SU-DHL-6 (cell line): Measurements from ENCODE around the gene RCBTB2.

Experiments
- H2AFZ ChIP-seq: fragments of 200-600 bp; sonication (generic); 2 replicates; pipeline ENCODE4 v1.6.1; 2014; ENCODE audit warnings: low read depth, mild to moderate bottlenecking, moderate library complexity, mixed read lengths, antibody characterized with exemption, low read length; ENCODE audit not compliant: severe bottlenecking
- H3F3A ChIP-seq: fragments of 200-600 bp; shearing (Covaris generic); 2 replicates; pipeline ENCODE4 v1.6.0; 2016; ENCODE audit warnings: antibody characterized with exemption, mild to moderate bottlenecking; ENCODE audit not compliant: insufficient read depth
- H3K27ac ChIP-seq: fragments of 200-600 bp; sonication (generic); 2 replicates; pipeline ENCODE4 v1.5.1; 2016; ENCODE audit warnings: low read depth, mild to moderate bottlenecking, low read length, moderate library complexity, mixed read lengths
- H3K27me3 ChIP-seq: fragments of 200-600 bp; sonication (generic), shearing (Covaris generic); 2 replicates; pipeline ENCODE4 v1.6.0; 2014; ENCODE audit warnings: mild to moderate bottlenecking, low read length
- H3K36me3 ChIP-seq: fragments of 200-600 bp; sonication (generic); 2 replicates; pipeline ENCODE4 v1.6.1; 2014; ENCODE audit warnings: mild to moderate bottlenecking, low read length, mixed read lengths
- H3K4me2 ChIP-seq: fragments of 300-600, 200-600 bp; shearing (Covaris generic), sonication (generic); 2 replicates; pipeline ENCODE4 v1.6.0; 2014; ENCODE audit warnings: low read length, low read depth, mild to moderate bottlenecking; ENCODE audit not compliant: poor library complexity, severe bottlenecking
- H3K4me3 ChIP-seq: fragments of 200-600 bp; sonication (generic); 2 replicates; pipeline ENCODE4 v1.5.1; 2014; ENCODE audit warnings: antibody characterized with exemption, low read length, mild to moderate bottlenecking, mixed read lengths; ENCODE audit not compliant: insufficient read depth, poor library complexity, severe bottlenecking
- H3K79me2 ChIP-seq: fragments of 200-600 bp; sonication (generic); 2 replicates; pipeline ENCODE4 v1.6.1; 2014; ENCODE audit warnings: mild to moderate bottlenecking, low read length, moderate library complexity; ENCODE audit not compliant: insufficient read depth
- H3K9ac ChIP-seq: fragments of 200-600 bp; sonication (generic); 2 replicates; pipeline ENCODE4 v1.7.0; 2014; ENCODE audit warnings: mild to moderate bottlenecking, low read length
- H3K9me2 ChIP-seq: fragments of 200-600 bp; sonication (generic); replicated peaks from 2 replicates; pipeline ENCODE4 v1.6.1; 2014; ENCODE audit warnings: low read length; ENCODE audit not compliant: insufficient read depth
- H3K9me3 ChIP-seq: fragments of 200-600 bp; sonication (generic); 2 replicates; pipeline ENCODE4 v1.6.1; 2014; ENCODE audit warnings: low read length, mixed read lengths; ENCODE audit not compliant: insufficient read depth
- H4K20me1 ChIP-seq: fragments of 200-600 bp; sonication (generic); 2 replicates; pipeline ENCODE4 v1.6.1; 2014; ENCODE audit warnings: low read depth, mild to moderate bottlenecking, antibody characterized with exemption, low read length, moderate library complexity, mixed read lengths
- EZH2phosphoT487 ChIP-seq: fragments of 200-600 bp; sonication (generic), shearing (Covaris generic); conservative IDR thresholded peaks from 2 replicates; pipeline ENCODE4 v1.6.1; 2018; ENCODE audit warnings: mild to moderate bottlenecking, antibody characterized with exemption, low read length, moderate library complexity, mixed read lengths
- TF ChIP-seq, protein P1 (sequence below): fragments of 200-600 bp; sonication (generic); IDR thresholded peaks from one replicate; pipeline ENCODE4 v1.5.1; 2017; ENCODE audit warnings: antibody characterized with exemption, mild to moderate bottlenecking, low read length, moderate library complexity; ENCODE audit not compliant: insufficient read depth, poor library complexity, severe bottlenecking

The RCBTB2 gene

DNA sequence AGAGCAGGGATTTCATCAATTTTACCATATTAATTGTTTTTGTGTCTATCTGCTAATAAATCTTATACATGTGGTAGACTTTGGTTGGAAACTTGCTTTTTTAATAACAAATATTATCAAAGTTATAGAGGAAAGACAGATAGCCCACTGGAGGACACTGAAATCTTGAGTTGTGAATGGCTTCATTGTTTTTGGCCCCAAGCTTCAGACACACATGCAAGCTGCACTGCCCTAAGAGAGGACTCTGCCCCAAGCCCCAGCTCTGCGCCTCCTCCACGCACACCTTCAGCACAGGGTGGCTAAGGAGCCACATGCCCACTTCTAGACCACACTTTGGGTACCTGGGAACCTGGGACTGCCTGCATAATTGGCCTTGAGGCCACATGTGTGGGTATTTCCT lies 35.2 kb downstream of the RCBTB2 start:
- TF ChIP-seq, protein P1, sequence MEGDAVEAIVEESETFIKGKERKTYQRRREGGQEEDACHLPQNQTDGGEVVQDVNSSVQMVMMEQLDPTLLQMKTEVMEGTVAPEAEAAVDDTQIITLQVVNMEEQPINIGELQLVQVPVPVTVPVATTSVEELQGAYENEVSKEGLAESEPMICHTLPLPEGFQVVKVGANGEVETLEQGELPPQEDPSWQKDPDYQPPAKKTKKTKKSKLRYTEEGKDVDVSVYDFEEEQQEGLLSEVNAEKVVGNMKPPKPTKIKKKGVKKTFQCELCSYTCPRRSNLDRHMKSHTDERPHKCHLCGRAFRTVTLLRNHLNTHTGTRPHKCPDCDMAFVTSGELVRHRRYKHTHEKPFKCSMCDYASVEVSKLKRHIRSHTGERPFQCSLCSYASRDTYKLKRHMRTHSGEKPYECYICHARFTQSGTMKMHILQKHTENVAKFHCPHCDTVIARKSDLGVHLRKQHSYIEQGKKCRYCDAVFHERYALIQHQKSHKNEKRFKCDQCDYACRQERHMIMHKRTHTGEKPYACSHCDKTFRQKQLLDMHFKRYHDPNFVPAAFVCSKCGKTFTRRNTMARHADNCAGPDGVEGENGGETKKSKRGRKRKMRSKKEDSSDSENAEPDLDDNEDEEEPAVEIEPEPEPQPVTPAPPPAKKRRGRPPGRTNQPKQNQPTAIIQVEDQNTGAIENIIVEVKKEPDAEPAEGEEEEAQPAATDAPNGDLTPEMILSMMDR = no peak
- no peak for TF ChIP-seq EZH2phosphoT487
- no peaks in the 10 kb centered on the region for H3K79me2 ChIP-seq
- H3K36me3 ChIP-seq = peaks cover 4% of the 10 kb centered on the region; the same call in 1 of the 2 replicates
- H3K4me3 ChIP-seq = no peak overlapping the region
- no peaks in the 10 kb centered on the region for H4K20me1 ChIP-seq
- no peaks in the 10 kb centered on the region for H3K27me3 ChIP-seq
- H3K4me2 ChIP-seq = no peak overlapping the region
- H3K9me2 ChIP-seq = no peaks in the 10 kb centered on the region
- peaks cover 28% of the 10 kb centered on the region for H3F3A ChIP-seq
- no peaks in the 10 kb centered on the region for H3K9me3 ChIP-seq
- no peak overlapping the region for H2AFZ ChIP-seq
- H3K27ac ChIP-seq = peak overlapping the region; percentile 28; the same call in 1 of the 2 replicates
- H3K9ac ChIP-seq = no peak overlapping the region

GRCh38 chr13:48496271-48497161 lies 36.4 kb downstream of the RCBTB2 start:
- H3K27ac ChIP-seq = peak overlapping the region; percentile 28
- no peak overlapping the region for H3K4me2 ChIP-seq
- H3K9me2 ChIP-seq = no peaks in the 10 kb centered on the region
- no peak overlapping the region for H3K9ac ChIP-seq
- H3K9me3 ChIP-seq = no peaks in the 10 kb centered on the region
- no peaks in the 10 kb centered on the region for H4K20me1 ChIP-seq
- H2AFZ ChIP-seq = no peak overlapping the region
- no peaks in the 10 kb centered on the region for H3K27me3 ChIP-seq
- TF ChIP-seq, protein P1 = no peak
- TF ChIP-seq EZH2phosphoT487 = no peak
- no peaks in the 10 kb centered on the region for H3K79me2 ChIP-seq
- peaks cover 39% of the 10 kb centered on the region for H3F3A ChIP-seq
- no peak overlapping the region for H3K4me3 ChIP-seq
- H3K36me3 ChIP-seq = peaks cover 4% of the 10 kb centered on the region; the same call in 1 of the 2 replicates

DNA sequence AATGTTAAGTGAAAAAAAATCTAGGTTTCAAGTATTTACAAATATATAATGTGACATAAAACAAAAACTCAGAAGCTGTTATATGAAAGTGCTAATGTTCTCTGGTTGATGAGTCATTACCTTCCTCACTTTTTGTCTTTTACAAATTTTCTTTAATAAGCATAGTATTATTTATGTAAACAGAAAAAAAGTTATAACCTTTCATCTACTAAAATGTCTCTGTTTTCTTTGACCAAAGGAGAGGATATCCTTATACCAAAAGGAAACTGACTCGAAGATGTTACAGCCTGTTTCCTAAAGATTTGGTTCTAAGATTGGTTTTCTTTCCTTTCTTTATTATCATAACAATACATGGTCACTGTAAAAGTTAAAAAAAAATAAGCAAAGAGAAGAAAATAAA lies 38.0 kb downstream of the RCBTB2 start:
- H3K9me2 ChIP-seq = no peaks in the 10 kb centered on the region
- H3F3A ChIP-seq = peaks cover 54% of the 10 kb centered on the region
- H3K9me3 ChIP-seq = no peaks in the 10 kb centered on the region
- no peak for TF ChIP-seq EZH2phosphoT487
- TF ChIP-seq, protein P1 = no peak
- H2AFZ ChIP-seq = no peak overlapping the region
- H3K27ac ChIP-seq = peak overlapping the region; percentile 96
- no peak overlapping the region for H3K9ac ChIP-seq
- peaks cover 4% of the 10 kb centered on the region; the same call in 1 of the 2 replicates for H3K36me3 ChIP-seq
- H3K79me2 ChIP-seq = no peaks in the 10 kb centered on the region; the same call in 1 of the 2 replicates
- H4K20me1 ChIP-seq = no peaks in the 10 kb centered on the region
- H3K4me2 ChIP-seq = no peak overlapping the region
- H3K4me3 ChIP-seq = no peak overlapping the region
- H3K27me3 ChIP-seq = no peaks in the 10 kb centered on the region
